HG03108 (cell line): ENCODE results near the gene TSPAN14.
A peak's percentile ranks its signal among the peaks of the same experiment; 100 is the strongest.

Source experiments
- ATAC-seq: cut with Tn5 transposase; IDR thresholded peaks from one replicate; pipeline ENCODE4 v1.9.1; 2021; ENCODE audit warnings: moderate library complexity; ENCODE audit not compliant: unreplicated experiment

Gene TSPAN14

GRCh38 chr10:80454513-80455460, 677 bp downstream of the TSPAN14 start:
- ATAC-seq = peak; percentile 12

- no peak for ATAC-seq
These were observed 1.6 kb downstream of the TSPAN14 start for GRCh38 chr10:80455461-80456349.

GRCh38 chr10:80457554-80458262, 3.6 kb downstream of the TSPAN14 start:
- no peak for ATAC-seq

- ATAC-seq = no peak
These were observed 4.1 kb downstream of the TSPAN14 start for GRCh38 chr10:80458263-80458625.

- no peak for ATAC-seq
These were observed 4.5 kb downstream of the TSPAN14 start for GRCh38 chr10:80458638-80459037.

GRCh38 chr10:80459047-80459865, 5.1 kb downstream of the TSPAN14 start:
- ATAC-seq = peak; percentile 45

- ATAC-seq = no peak
These were observed 6.5 kb downstream of the TSPAN14 start for GRCh38 chr10:80460399-80461207.

- no peak for ATAC-seq
These were observed 7.4 kb downstream of the TSPAN14 start for GRCh38 chr10:80461208-80462183.

- no peak for ATAC-seq
These were observed 8.3 kb downstream of the TSPAN14 start for GRCh38 chr10:80462299-80462980.

- ATAC-seq = peak; percentile 23
These were observed 9.1 kb downstream of the TSPAN14 start for GRCh38 chr10:80462981-80463741.

- ATAC-seq = no peak
These were observed 9.8 kb downstream of the TSPAN14 start for GRCh38 chr10:80463868-80464267.

GRCh38 chr10:80464557-80465450, 10.7 kb downstream of the TSPAN14 start:
- no peak for ATAC-seq

- no peak for ATAC-seq
These were observed 11.3 kb downstream of the TSPAN14 start for GRCh38 chr10:80465451-80465835.

GRCh38 chr10:80465839-80466590, 11.9 kb downstream of the TSPAN14 start:
- peak; percentile 52 for ATAC-seq

GRCh38 chr10:80466724-80467326, 12.7 kb downstream of the TSPAN14 start:
- ATAC-seq = no peak
